Measurements from ENCODE around the gene OCIAD1.

The OCIAD1 gene

DNA sequence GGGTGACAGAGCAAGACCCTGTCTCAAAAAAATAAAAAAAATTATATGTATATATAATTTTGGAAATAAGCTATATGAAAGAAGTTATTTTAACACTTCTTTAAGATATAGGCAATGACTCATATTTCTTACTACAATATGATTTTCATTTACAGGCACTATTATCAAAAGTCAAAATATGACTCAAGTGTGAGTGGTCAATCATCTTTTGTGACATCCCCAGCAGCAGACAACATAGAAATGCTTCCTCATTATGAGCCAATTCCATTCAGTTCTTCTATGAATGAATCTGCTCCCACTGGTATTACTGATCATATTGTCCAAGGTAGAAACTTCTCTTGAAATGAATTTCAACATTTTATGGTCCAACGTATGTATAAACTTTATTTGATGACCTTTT lies 20.8 kb downstream of the OCIAD1 start:
- TF ChIP-seq, protein P1, sequence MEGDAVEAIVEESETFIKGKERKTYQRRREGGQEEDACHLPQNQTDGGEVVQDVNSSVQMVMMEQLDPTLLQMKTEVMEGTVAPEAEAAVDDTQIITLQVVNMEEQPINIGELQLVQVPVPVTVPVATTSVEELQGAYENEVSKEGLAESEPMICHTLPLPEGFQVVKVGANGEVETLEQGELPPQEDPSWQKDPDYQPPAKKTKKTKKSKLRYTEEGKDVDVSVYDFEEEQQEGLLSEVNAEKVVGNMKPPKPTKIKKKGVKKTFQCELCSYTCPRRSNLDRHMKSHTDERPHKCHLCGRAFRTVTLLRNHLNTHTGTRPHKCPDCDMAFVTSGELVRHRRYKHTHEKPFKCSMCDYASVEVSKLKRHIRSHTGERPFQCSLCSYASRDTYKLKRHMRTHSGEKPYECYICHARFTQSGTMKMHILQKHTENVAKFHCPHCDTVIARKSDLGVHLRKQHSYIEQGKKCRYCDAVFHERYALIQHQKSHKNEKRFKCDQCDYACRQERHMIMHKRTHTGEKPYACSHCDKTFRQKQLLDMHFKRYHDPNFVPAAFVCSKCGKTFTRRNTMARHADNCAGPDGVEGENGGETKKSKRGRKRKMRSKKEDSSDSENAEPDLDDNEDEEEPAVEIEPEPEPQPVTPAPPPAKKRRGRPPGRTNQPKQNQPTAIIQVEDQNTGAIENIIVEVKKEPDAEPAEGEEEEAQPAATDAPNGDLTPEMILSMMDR (IDR thresholded peaks at IDR 0.05; ENCODE audit: insufficient read depth, low read length, poor library complexity, severe bottlenecking) = no peak
- H3K27me3 ChIP-seq (replicated peaks; ENCODE audit: control insufficient read depth, insufficient read depth, low read length) = no peaks in the 10 kb centered on the region
- DNase-seq (ENCODE audit: extremely low read depth, insufficient read length) = no peak
- H3K36me3 ChIP-seq (ENCODE audit: control insufficient read depth, insufficient read depth, low read length) = peaks cover 1% of the 10 kb centered on the region; the same call in 1 of the 2 replicates
- H3K4me3 ChIP-seq (replicated peaks; ENCODE audit: low read depth, low read length) = no peak overlapping the region

DNA sequence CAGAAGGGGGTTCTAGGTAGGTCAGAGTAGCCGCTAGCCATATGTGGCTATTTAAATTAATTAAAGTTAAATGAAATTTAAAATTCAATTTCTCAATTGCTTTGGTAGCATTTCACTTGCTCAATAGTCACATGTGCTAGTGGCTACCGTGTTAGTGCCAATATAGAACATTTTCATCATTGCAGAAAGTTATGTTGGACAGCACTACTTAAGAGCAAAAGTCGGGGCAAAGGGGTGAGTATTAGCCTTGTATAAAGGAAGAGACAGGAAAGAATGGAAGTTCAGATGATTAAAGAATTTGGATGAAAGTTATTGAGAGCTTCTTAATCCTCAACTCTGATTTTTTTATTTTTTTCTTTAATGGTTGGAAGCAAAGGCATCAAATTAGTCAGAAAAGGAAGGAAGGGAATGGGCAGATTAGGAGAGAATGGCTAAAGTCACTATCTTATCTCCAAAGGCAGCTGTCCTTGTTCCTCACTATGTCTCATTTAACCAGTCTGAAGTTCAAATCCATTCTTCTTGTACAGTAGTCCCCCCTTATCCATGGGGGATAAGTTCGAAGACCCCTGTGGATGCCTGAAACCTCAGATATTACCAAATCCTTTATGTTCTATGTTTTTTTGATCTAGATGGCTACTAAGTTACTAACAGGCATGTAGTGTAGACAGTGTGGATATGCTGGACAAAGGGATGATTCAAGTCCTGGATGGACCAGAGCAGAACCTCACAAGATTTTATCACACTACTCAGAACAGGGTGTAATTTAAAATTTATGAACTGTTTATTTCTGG lies 22.9 kb downstream of the OCIAD1 start:
- peaks cover 7% of the 10 kb centered on the region for H3K36me3 ChIP-seq (ENCODE audit: control insufficient read depth, insufficient read depth, low read length)

DNA sequence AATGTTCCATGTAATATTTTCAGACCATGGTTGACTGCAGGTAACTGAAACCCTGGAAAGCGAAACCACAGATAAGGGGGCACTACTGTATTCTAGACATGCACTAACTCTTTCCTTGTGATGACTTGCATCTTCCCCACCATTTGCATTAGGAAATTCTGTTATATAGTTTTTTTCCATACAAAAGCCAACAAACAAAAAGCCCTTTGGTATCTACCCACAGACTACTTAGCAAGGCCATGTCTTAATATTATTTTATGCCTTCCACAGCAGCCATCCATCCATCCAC lies 23.5 kb downstream of the OCIAD1 start:
- H3K4me3 ChIP-seq (replicated peaks; ENCODE audit: low read depth, low read length) = no peak overlapping the region
- DNase-seq (ENCODE audit: extremely low read depth, insufficient read length) = no peak
- H3K27me3 ChIP-seq (replicated peaks; ENCODE audit: control insufficient read depth, insufficient read depth, low read length) = no peaks in the 10 kb centered on the region
- TF ChIP-seq, protein P1 (IDR thresholded peaks at IDR 0.05; ENCODE audit: insufficient read depth, low read length, poor library complexity, severe bottlenecking) = no peak
- peaks cover 7% of the 10 kb centered on the region for H3K36me3 ChIP-seq (ENCODE audit: control insufficient read depth, insufficient read depth, low read length)

More for the DNA sequence above, 22.9 kb downstream of the OCIAD1 start:
- H3K27me3 ChIP-seq (replicated peaks; ENCODE audit: control insufficient read depth, insufficient read depth, low read length) = no peaks in the 10 kb centered on the region
- DNase-seq (ENCODE audit: extremely low read depth, insufficient read length) = no peak
- H3K4me3 ChIP-seq (replicated peaks; ENCODE audit: low read depth, low read length) = no peak overlapping the region
- TF ChIP-seq, protein P1 (IDR thresholded peaks at IDR 0.05; ENCODE audit: insufficient read depth, low read length, poor library complexity, severe bottlenecking) = no peak

- no peaks in the 10 kb centered on the region for H3K27me3 ChIP-seq (replicated peaks; ENCODE audit: control insufficient read depth, insufficient read depth, low read length)
- H3K36me3 ChIP-seq (ENCODE audit: control insufficient read depth, insufficient read depth, low read length) = peaks cover 7% of the 10 kb centered on the region
- no peak overlapping the region for H3K4me3 ChIP-seq (replicated peaks; ENCODE audit: low read depth, low read length)
- TF ChIP-seq, protein P1 (IDR thresholded peaks at IDR 0.05; ENCODE audit: insufficient read depth, low read length, poor library complexity, severe bottlenecking) = no peak
- DNase-seq (ENCODE audit: extremely low read depth, insufficient read length) = no peak
These were observed 24.1 kb downstream of the OCIAD1 start for GRCh38 chr4:48854982-48855381.

DNA sequence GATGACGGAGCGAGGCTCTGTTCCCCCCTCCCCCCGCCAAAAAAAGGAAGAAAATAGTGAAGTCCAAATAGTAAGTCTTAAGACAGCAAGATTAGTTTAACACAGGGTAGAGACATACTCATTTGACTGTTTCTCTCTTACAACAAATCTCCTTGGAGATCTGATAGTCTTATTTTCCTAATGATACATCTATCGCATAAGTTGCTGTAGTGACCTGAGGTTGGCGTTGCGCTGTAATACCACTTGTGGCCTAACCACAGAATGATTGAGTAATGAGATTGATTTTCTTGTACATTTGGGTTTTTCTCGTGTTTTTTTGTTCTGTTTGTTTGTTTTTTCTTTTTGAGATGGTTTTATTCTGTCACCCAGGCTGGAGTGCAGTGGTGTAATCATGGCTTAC lies 27.2 kb downstream of the OCIAD1 start:
- Histone ChIP-seq H3K36me3 (ENCODE audit: control insufficient read depth, insufficient read depth, low read length) (peaks cover 8% of the 10 kb centered on the region), H3K4me3 (replicated peaks; ENCODE audit: low read depth, low read length) (no peak overlapping the region), H3K27me3 (replicated peaks; ENCODE audit: control insufficient read depth, insufficient read depth, low read length) (no peaks in the 10 kb centered on the region)
- no peak for DNase-seq (ENCODE audit: extremely low read depth, insufficient read length)
- TF ChIP-seq, protein P1 (IDR thresholded peaks at IDR 0.05; ENCODE audit: insufficient read depth, low read length, poor library complexity, severe bottlenecking) = no peak

- Histone ChIP-seq H3K36me3 (ENCODE audit: control insufficient read depth, insufficient read depth, low read length) (peaks cover 7% of the 10 kb centered on the region), H3K27me3 (replicated peaks; ENCODE audit: control insufficient read depth, insufficient read depth, low read length) (no peaks in the 10 kb centered on the region), H3K4me3 (replicated peaks; ENCODE audit: low read depth, low read length) (no peak overlapping the region)
- no peak for DNase-seq (ENCODE audit: extremely low read depth, insufficient read length)
- TF ChIP-seq, protein P1 (IDR thresholded peaks at IDR 0.05; ENCODE audit: insufficient read depth, low read length, poor library complexity, severe bottlenecking) = no peak
These were observed 31.1 kb downstream of the OCIAD1 start for GRCh38 chr4:48862038-48862437.

Measured in GM06990 (cell line).